PC-3 (cell line): ENCODE data around the gene CBFA2T2. TPM values are rescaled to one million over a fixed set of nuclear protein-coding genes. Genes with fewer than 3 reads are reported as not detected.

ENCODE experiments used
- ATAC-seq: fragments of 200-7000 bp; cut with Tn5 transposase; 2 replicates; pipeline ENCODE4 v1.9.1; 2020; ENCODE audit warnings: mild to moderate bottlenecking, moderate library complexity
- BruUV-seq: library from RNA; stranded (reverse); fragments of 400-500 nt; replicated peaks from 2 replicates; lab custom pipeline; 2021; lab: Mats Ljungman, UMichigan
- CTCF ChIA-PET: fragments of 300-600 bp; sonication (Branson Sonifier 250); formaldehyde crosslinking; loops from one replicate; lab custom pipeline; 2022; ENCODE audit warnings: antibody characterized with exemption; lab: Charles Lee
- POLR2A ChIA-PET: fragments of 300-600 bp; sonication (Branson Sonifier 250); formaldehyde crosslinking; loops from one replicate; lab custom pipeline; 2022; ENCODE audit warnings: antibody characterized with exemption; ENCODE audit not compliant: unreplicated experiment; lab: Charles Lee
- DNase-seq: peaks from one replicate; pipeline ENCODE4 v3.0.0-alpha.2; 2015
- H2AFZ ChIP-seq: fragments of 300-600 bp; sonication (generic); 2 replicates; pipeline ENCODE4 v1.6.0; 2016; ENCODE audit warnings: antibody characterized with exemption, low read length
- H3F3A ChIP-seq: fragments of 300-600 bp; sonication (generic); one replicate; pipeline ENCODE4 v1.6.0; 2017; ENCODE audit warnings: antibody characterized with exemption, low read length, control low read depth, mild to moderate bottlenecking; ENCODE audit not compliant: unreplicated experiment
- H3K27ac ChIP-seq: fragments of 300-600 bp; sonication (generic); 2 replicates; pipeline ENCODE4 v1.5.1; 2016; ENCODE audit warnings: mild to moderate bottlenecking, low read length
- H3K27me3 ChIP-seq: fragments of 300-600 bp; sonication (generic); 2 replicates; pipeline ENCODE4 v1.6.1; 2016; ENCODE audit warnings: low read length, mixed read lengths
- H3K36me3 ChIP-seq: fragments of 300-600 bp; sonication (generic); 2 replicates; pipeline ENCODE4 v1.6.1; 2016; ENCODE audit warnings: low read depth, mixed run types, low read length, mixed read lengths
- H3K4me1 ChIP-seq: fragments of 300-600 bp; sonication (generic); 2 replicates; pipeline ENCODE4 v1.5.1; 2016; ENCODE audit warnings: low read length; ENCODE audit not compliant: insufficient read depth
- H3K4me2 ChIP-seq: fragments of 300-600 bp; sonication (generic); 2 replicates; pipeline ENCODE4 v1.6.0; 2016; ENCODE audit warnings: low read length
- H3K4me3 ChIP-seq: fragments of 300-600 bp; sonication (generic); 2 replicates; pipeline ENCODE4 v1.5.1; 2016; ENCODE audit warnings: mild to moderate bottlenecking, low read length, mixed read lengths
- H3K79me2 ChIP-seq: fragments of 300-600 bp; sonication (generic); 2 replicates; pipeline ENCODE4 v1.6.1; 2017; ENCODE audit warnings: low read length, mixed read lengths
- H3K9ac ChIP-seq: fragments of 300-600 bp; sonication (generic); 2 replicates; pipeline ENCODE4 v1.6.0; 2016; ENCODE audit warnings: mild to moderate bottlenecking, low read length
- H3K9me2 ChIP-seq: fragments of 300-600 bp; sonication (generic); replicated peaks from 2 replicates; pipeline ENCODE4 v1.6.1; 2016; ENCODE audit warnings: mixed run types, low read length, mixed read lengths
- H3K9me3 ChIP-seq: fragments of 300-600 bp; sonication (generic); 2 replicates; pipeline ENCODE4 v1.6.1; 2016; ENCODE audit warnings: low read length, mixed read lengths
- H4K20me1 ChIP-seq: fragments of 300-600 bp; sonication (generic); 2 replicates; pipeline ENCODE4 v1.6.1; 2016; ENCODE audit warnings: low read length, mixed read lengths
- CTCF ChIP-seq: fragments of 300-600 bp; sonication (generic); conservative IDR thresholded peaks from 2 replicates; pipeline ENCODE4 v1.5.1; 2017; ENCODE audit warnings: antibody characterized with exemption, low read depth, mild to moderate bottlenecking, low read length
- EZH2 ChIP-seq: fragments of 300-600 bp; sonication (generic); IDR thresholded peaks from one replicate; pipeline ENCODE4 v1.6.1; 2017; ENCODE audit warnings: antibody characterized with exemption, mild to moderate bottlenecking, low read length; ENCODE audit not compliant: unreplicated experiment
- EZH2phosphoT487 ChIP-seq: fragments of 300-600 bp; sonication (generic); IDR thresholded peaks from 2 replicates; pipeline ENCODE4 v1.6.1; 2018; ENCODE audit warnings: mild to moderate bottlenecking, antibody characterized with exemption, low read length, borderline replicate concordance
- intact Hi-C: fragments of 100-400 bp; cut with micrococcal nuclease; formaldehyde crosslinking; loops from 2 replicates; pipeline ENCODE4 v1.9.0; 2023
- total RNA-seq: library from RNA; depleted of rRNA; stranded (reverse); fragments of >200 nt; gene quantifications from 2 replicates; pipeline ENCODE4 v1.2.3, GENCODE V29; 2014

The CBFA2T2 gene
- total RNA-seq, 1 experiment from 2014 or later: 9.7 TPM

GRCh38 chr20:33656783-33657703 lies 167.1 kb downstream of the CBFA2T2 start:
- Histone ChIP-seq H3K4me3 (no peak overlapping the region), H3K79me2 (no peaks in the 10 kb centered on the region), H2AFZ (no peak overlapping the region), H3F3A (no peaks in the 10 kb centered on the region), H3K9me2 (no peaks in the 10 kb centered on the region), H3K36me3 (no peaks in the 10 kb centered on the region; the same call in 1 of the 2 replicates), H3K27me3 (no peaks in the 10 kb centered on the region), H3K27ac (no peak overlapping the region), H3K4me1 (peaks cover 12% of the 10 kb centered on the region; the same call in 1 of the 2 replicates), H3K4me2 (no peak overlapping the region), H3K9ac (no peak overlapping the region), H3K9me3 (no peaks in the 10 kb centered on the region), H4K20me1 (no peaks in the 10 kb centered on the region)
- ATAC-seq (no peak), DNase-seq (no peak)
- ChIA-PET CTCF (no interaction called here), POLR2A (no interaction called here)
- TF ChIP-seq EZH2phosphoT487 (no peak), CTCF (no peak), EZH2 (no peak)
- intact Hi-C loops: no loop called here
- no TSS peak for BruUV-seq

GRCh38 chr20:33657704-33658095 lies 167.8 kb downstream of the CBFA2T2 start:
- H4K20me1 ChIP-seq: no peaks in the 10 kb centered on the region
- no peaks in the 10 kb centered on the region for H3K79me2 ChIP-seq
- no peaks in the 10 kb centered on the region for H3K9me3 ChIP-seq
- H3K9ac ChIP-seq: no peak overlapping the region
- H3K36me3 ChIP-seq: no peaks in the 10 kb centered on the region; the same call in 1 of the 2 replicates
- TF ChIP-seq EZH2phosphoT487: no peak
- TF ChIP-seq EZH2: no peak
- no peak for TF ChIP-seq CTCF
- no peak overlapping the region for H3K4me2 ChIP-seq
- H3K4me3 ChIP-seq: no peak overlapping the region
- ATAC-seq: no peak
- BruUV-seq: no TSS peak
- H3K4me1 ChIP-seq: peaks cover 12% of the 10 kb centered on the region
- no peaks in the 10 kb centered on the region for H3F3A ChIP-seq
- H3K9me2 ChIP-seq: no peaks in the 10 kb centered on the region
- intact Hi-C loops: no loop called here
- no peaks in the 10 kb centered on the region for H3K27me3 ChIP-seq
- no peak overlapping the region for H3K27ac ChIP-seq
- ChIA-PET CTCF (no interaction called here), POLR2A (no interaction called here)
- DNase-seq: no peak
- H2AFZ ChIP-seq: no peak overlapping the region

GRCh38 chr20:33658510-33658909 lies 168.6 kb downstream of the CBFA2T2 start:
- H2AFZ ChIP-seq: no peak overlapping the region

More at GRCh38 chr20:33658510-33658909, 168.6 kb downstream of the CBFA2T2 start:
- no peak overlapping the region for H3K9ac ChIP-seq
- H3K27ac ChIP-seq: no peak overlapping the region
- no peaks in the 10 kb centered on the region for H4K20me1 ChIP-seq
- no peaks in the 10 kb centered on the region for H3K79me2 ChIP-seq
- no peaks in the 10 kb centered on the region for H3F3A ChIP-seq
- ChIA-PET POLR2A (no interaction called here), CTCF (no interaction called here)
- H3K27me3 ChIP-seq: no peaks in the 10 kb centered on the region
- ATAC-seq: no peak
- H3K9me3 ChIP-seq: no peaks in the 10 kb centered on the region
- DNase-seq: no peak
- TF ChIP-seq CTCF (no peak), EZH2 (no peak), EZH2phosphoT487 (no peak)
- no peaks in the 10 kb centered on the region; the same call in 1 of the 2 replicates for H3K36me3 ChIP-seq
- no peak overlapping the region for H3K4me3 ChIP-seq
- no peaks in the 10 kb centered on the region for H3K9me2 ChIP-seq
- H3K4me1 ChIP-seq: peaks cover 16% of the 10 kb centered on the region
- intact Hi-C loops: no loop called here
- BruUV-seq: no TSS peak
- H3K4me2 ChIP-seq: no peak overlapping the region
